Panc1 (cell line): ENCODE measurements around the gene AOC1. TPM values are rescaled to one million over a fixed set of nuclear protein-coding genes. Genes with fewer than 3 reads are reported as not detected.

ENCODE experiments used
- ATAC-seq: fragments of 200-7000 bp; cut with Tn5 transposase; 2 replicates; pipeline ENCODE4 v1.9.1; 2020; ENCODE audit warnings: mild to moderate bottlenecking, moderate library complexity
- BruUV-seq: library from RNA; stranded (reverse); fragments of 400-500 nt; replicated peaks from 2 replicates; lab custom pipeline; 2021; lab: Mats Ljungman, UMichigan
- CTCF ChIA-PET: fragments of 300-600 bp; sonication (Branson Sonifier 250); formaldehyde crosslinking; loops from one replicate; lab custom pipeline; 2022; ENCODE audit warnings: antibody characterized with exemption; lab: Charles Lee
- POLR2A ChIA-PET: fragments of 300-600 bp; sonication (Branson Sonifier 250); formaldehyde crosslinking; loops from one replicate; lab custom pipeline; 2022; ENCODE audit warnings: antibody characterized with exemption; lab: Charles Lee
- DNase-seq: peaks from one replicate; pipeline ENCODE4 v3.0.0-alpha.2; 2010; ENCODE audit warnings: low read depth, low spot score
- H3K27ac ChIP-seq: 2 replicates; pipeline ENCODE4 v1.5.1; 2011; ENCODE audit warnings: mild to moderate bottlenecking, low read length, inconsistent platforms
- H3K27me3 ChIP-seq: fragments of 200-500 bp; sonication (Bioruptor generic); 2 replicates; pipeline ENCODE4 v1.6.0; 2014; ENCODE audit warnings: low read length, inconsistent platforms; ENCODE audit not compliant: control insufficient read depth, insufficient read depth
- H3K36me3 ChIP-seq: fragments of 200-500 bp; sonication (Bioruptor generic); 2 replicates; pipeline ENCODE4 v1.5.1; 2014; ENCODE audit warnings: inconsistent platforms, mild to moderate bottlenecking, low read length, moderate library complexity; ENCODE audit not compliant: control insufficient read depth, insufficient read depth
- H3K4me1 ChIP-seq: 2 replicates; pipeline ENCODE4 v1.5.1; 2011; ENCODE audit warnings: inconsistent platforms, mild to moderate bottlenecking, low read length, moderate library complexity; ENCODE audit not compliant: control insufficient read depth, insufficient read depth
- H3K4me3 ChIP-seq, 2 experiments: 2 replicates each; pipeline ENCODE4 v1.5.1; 2011 to 2012; ENCODE audit warnings: low read depth in 2 of 2, low read length in 2 of 2, mild to moderate bottlenecking in 2 of 2, inconsistent platforms in 1 of 2, moderate library complexity in 1 of 2
- H3K9me3 ChIP-seq: fragments of 200-500 bp; sonication (Bioruptor generic); 2 replicates; pipeline ENCODE4 v1.5.1; 2014; ENCODE audit warnings: low read depth, mild to moderate bottlenecking, inconsistent platforms, low read length, moderate library complexity; ENCODE audit not compliant: control insufficient read depth, insufficient read depth
- POLR2AphosphoS5 ChIP-seq: IDR thresholded peaks from 2 replicates; pipeline ENCODE4 v1.6.1; 2012; ENCODE audit warnings: mild to moderate bottlenecking, low read depth, low read length, moderate library complexity
- REST ChIP-seq, 2 experiments: IDR thresholded peaks; 2 replicates each; pipeline ENCODE4 v1.6.1; 2011 to 2012; ENCODE audit warnings: low read depth in 2 of 2, control low read depth in 1 of 2, low read length in 1 of 2, mild to moderate bottlenecking in 1 of 2, moderate library complexity in 1 of 2; ENCODE audit not compliant: insufficient read depth in 1 of 2
- SIN3A ChIP-seq: IDR thresholded peaks from 2 replicates; pipeline ENCODE4 v1.6.1; 2012; ENCODE audit warnings: low read depth, mild to moderate bottlenecking, low read length, moderate library complexity, borderline replicate concordance; ENCODE audit not compliant: insufficient read depth
- TCF7L2 ChIP-seq: IDR thresholded peaks from 2 replicates; pipeline ENCODE4 v1.6.1; 2011; ENCODE audit warnings: mild to moderate bottlenecking, low read depth, low read length, inconsistent platforms
- in situ Hi-C: cut with HindIII; loops from 2 replicates; pipeline ENCODE4 v1.10.0; 2016; ENCODE audit warnings: low sequenced_read_pairs, low pct_unique_long_range_greater_than_20kb
- intact Hi-C: fragments of 100-400 bp; cut with micrococcal nuclease; formaldehyde crosslinking; loops from one replicate; pipeline ENCODE4 v1.10.0; 2022; ENCODE audit not compliant: unreplicated experiment
- total RNA-seq: library from RNA; stranded (reverse); gene quantifications from one replicate; pipeline ENCODE4 v1.2.1, GENCODE V29; 2021; ENCODE audit not compliant: unreplicated experiment
- TF ChIP-seq, protein P1 (sequence below): fragments of 450-650 bp; IDR thresholded peaks from 2 replicates; pipeline ENCODE4 v1.5.1; 2017; ENCODE audit warnings: mild to moderate bottlenecking

AOC1 gene
- total RNA-seq, 1 experiment from 2014 or later, result 0.15 TPM

- Histone ChIP-seq H3K4me3 (no peak overlapping the region), H3K36me3 (no peaks in the 10 kb centered on the region), H3K27ac (no peak overlapping the region), H3K4me1 (peaks cover 3% of the 10 kb centered on the region; the same call in 1 of the 2 replicates), H3K27me3 (no peaks in the 10 kb centered on the region), H3K9me3 (no peaks in the 10 kb centered on the region)
- ChIA-PET CTCF (no interaction called here), POLR2A (no interaction called here)
- ATAC-seq (no peak), DNase-seq (no peak)
- no TSS peak for BruUV-seq
- TF ChIP-seq POLR2AphosphoS5 (no peak), TCF7L2 (no peak), REST (IDR thresholded peaks at IDR 0.05; ENCODE audit: insufficient read depth in 1 of 2, low read depth in 2 of 2, low read length in 1 of 2) (no peak), SIN3A (no peak)
- TF ChIP-seq, protein P1, sequence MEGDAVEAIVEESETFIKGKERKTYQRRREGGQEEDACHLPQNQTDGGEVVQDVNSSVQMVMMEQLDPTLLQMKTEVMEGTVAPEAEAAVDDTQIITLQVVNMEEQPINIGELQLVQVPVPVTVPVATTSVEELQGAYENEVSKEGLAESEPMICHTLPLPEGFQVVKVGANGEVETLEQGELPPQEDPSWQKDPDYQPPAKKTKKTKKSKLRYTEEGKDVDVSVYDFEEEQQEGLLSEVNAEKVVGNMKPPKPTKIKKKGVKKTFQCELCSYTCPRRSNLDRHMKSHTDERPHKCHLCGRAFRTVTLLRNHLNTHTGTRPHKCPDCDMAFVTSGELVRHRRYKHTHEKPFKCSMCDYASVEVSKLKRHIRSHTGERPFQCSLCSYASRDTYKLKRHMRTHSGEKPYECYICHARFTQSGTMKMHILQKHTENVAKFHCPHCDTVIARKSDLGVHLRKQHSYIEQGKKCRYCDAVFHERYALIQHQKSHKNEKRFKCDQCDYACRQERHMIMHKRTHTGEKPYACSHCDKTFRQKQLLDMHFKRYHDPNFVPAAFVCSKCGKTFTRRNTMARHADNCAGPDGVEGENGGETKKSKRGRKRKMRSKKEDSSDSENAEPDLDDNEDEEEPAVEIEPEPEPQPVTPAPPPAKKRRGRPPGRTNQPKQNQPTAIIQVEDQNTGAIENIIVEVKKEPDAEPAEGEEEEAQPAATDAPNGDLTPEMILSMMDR, result no peak
- intact Hi-C loops (loop anchor here (5.0 kb wide), 1 partner anchor 216 kb away; no protein-coding TSS in a partner anchor), in situ Hi-C loops (no loop called here)
Measured at GRCh38 chr7:150895809-150896208, 43.5 kb downstream of the AOC1 start.

DNA sequence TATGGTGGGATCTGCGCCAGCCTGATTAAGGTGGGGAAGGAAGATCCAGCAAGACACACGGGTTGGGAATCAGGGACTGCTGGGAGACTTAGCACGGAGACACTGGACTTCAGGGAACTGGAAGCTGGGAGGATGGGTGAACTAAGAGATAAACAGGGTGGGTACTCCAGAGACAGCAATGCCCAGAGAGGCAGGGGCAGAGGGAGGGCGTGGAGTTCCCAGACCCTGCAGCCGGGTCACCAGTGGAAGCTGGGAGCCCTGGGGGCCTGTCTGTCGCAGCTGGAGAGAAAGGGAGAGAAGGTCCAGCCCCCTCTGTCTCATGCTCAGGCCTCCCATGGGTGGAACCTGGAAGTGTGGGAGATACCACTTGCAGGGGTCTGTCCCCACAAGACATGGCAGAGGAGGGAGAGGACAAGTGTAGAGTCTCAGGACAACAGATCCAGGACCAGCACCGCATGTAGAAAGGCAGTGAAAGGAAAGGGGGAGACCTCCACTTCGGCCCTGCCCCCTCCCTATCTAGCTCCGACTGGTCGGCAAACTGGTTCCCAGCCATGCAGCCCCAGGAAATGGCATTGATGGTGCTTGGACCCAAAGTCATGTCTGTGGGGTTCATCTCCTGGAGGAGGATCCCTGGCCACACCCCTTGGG, 44.4 kb downstream of the AOC1 start:
- CTCF ChIA-PET, result no interaction called here
- DNase-seq (no peak), ATAC-seq (no peak)
- H3K27ac ChIP-seq, result no peak overlapping the region
- no TSS peak for BruUV-seq
- H3K4me1 ChIP-seq, result peaks cover 3% of the 10 kb centered on the region; the same call in 1 of the 2 replicates
- no peak overlapping the region for H3K4me3 ChIP-seq
- POLR2A ChIA-PET, result no interaction called here
- H3K27me3 ChIP-seq, result no peaks in the 10 kb centered on the region
- in situ Hi-C loops (no loop called here), intact Hi-C loops (loop anchor here (5.0 kb wide), 1 partner anchor 216 kb away; no protein-coding TSS in a partner anchor)
- H3K36me3 ChIP-seq, result no peaks in the 10 kb centered on the region
- no peak for TF ChIP-seq TCF7L2
- no peak for TF ChIP-seq REST (IDR thresholded peaks at IDR 0.05; ENCODE audit: insufficient read depth in 1 of 2, low read depth in 2 of 2, low read length in 1 of 2)
- TF ChIP-seq, protein P1, result no peak
- TF ChIP-seq POLR2AphosphoS5, result no peak
- TF ChIP-seq SIN3A, result no peak
- H3K9me3 ChIP-seq, result no peaks in the 10 kb centered on the region
